BE2C (cell line): Measurements from ENCODE around the gene RNF168.

Source experiments
- DNase-seq: peaks from one replicate; pipeline ENCODE4 v3.0.0-alpha.2; 2020
- H3K27me3 ChIP-seq: fragments of 250-450 bp; sonication (Bioruptor Pico); 2 replicates; pipeline ENCODE4 v1.5.1; 2020; ENCODE audit warnings: mild to moderate bottlenecking
- H3K36me3 ChIP-seq: fragments of 250-450 bp; sonication (Bioruptor Pico); 2 replicates; pipeline ENCODE4 v1.5.1; 2020; ENCODE audit warnings: mild to moderate bottlenecking
- H3K4me1 ChIP-seq: fragments of 250-450 bp; sonication (Bioruptor Pico); 2 replicates; pipeline ENCODE4 v1.5.1; 2020
- H3K4me3 ChIP-seq: 2 replicates; pipeline ENCODE4 v1.5.1; 2011; ENCODE audit warnings: low read depth, low read length
- H3K9me3 ChIP-seq: fragments of 250-450 bp; sonication (Bioruptor Pico); 2 replicates; pipeline ENCODE4 v1.5.1; 2020
- CTCF ChIP-seq: IDR thresholded peaks from 2 replicates; pipeline ENCODE4 v1.5.1; 2012; ENCODE audit warnings: mild to moderate bottlenecking, low read depth, low read length

RNF168 gene

GRCh38 chr3:196444500-196444894, 59.1 kb downstream of the RNF168 start:
- Histone ChIP-seq H3K27me3 (no peaks in the 10 kb centered on the region), H3K9me3 (no peaks in the 10 kb centered on the region), H3K4me3 (no peak overlapping the region), H3K4me1 (peaks cover 3% of the 10 kb centered on the region), H3K36me3 (no peaks in the 10 kb centered on the region)
- no peak for TF ChIP-seq CTCF
- no peak for DNase-seq

- Histone ChIP-seq H3K4me1 (peaks cover 3% of the 10 kb centered on the region), H3K27me3 (no peaks in the 10 kb centered on the region), H3K4me3 (no peak overlapping the region), H3K9me3 (no peaks in the 10 kb centered on the region), H3K36me3 (no peaks in the 10 kb centered on the region)
- no peak for TF ChIP-seq CTCF
- no peak for DNase-seq
Measured at GRCh38 chr3:196440696-196441095, 62.9 kb downstream of the RNF168 start.

GRCh38 chr3:196440041-196440537, 63.5 kb downstream of the RNF168 start:
- H3K27me3 ChIP-seq = no peaks in the 10 kb centered on the region
- H3K4me1 ChIP-seq = peaks cover 3% of the 10 kb centered on the region
- H3K9me3 ChIP-seq = no peaks in the 10 kb centered on the region
- H3K36me3 ChIP-seq = no peaks in the 10 kb centered on the region
- no peak for TF ChIP-seq CTCF
- peak; percentile 67 for DNase-seq
- no peak overlapping the region for H3K4me3 ChIP-seq

- Histone ChIP-seq H3K9me3 (no peaks in the 10 kb centered on the region), H3K27me3 (no peaks in the 10 kb centered on the region), H3K36me3 (no peaks in the 10 kb centered on the region; the same call in 1 of the 2 replicates), H3K4me1 (no peaks in the 10 kb centered on the region), H3K4me3 (peak within 1 kb of the TSS; percentile 91)
- DNase-seq = peak; percentile 97
- no peak for TF ChIP-seq CTCF
Measured at GRCh38 chr3:196432137-196432879, 71.3 kb downstream of the RNF168 start, which contains the start of gene UBXN7. Gene UBXN7 (minus strand): TSS chr3:196432427. CDS start chr3:196432399, 28 bp downstream.

- H3K9me3 ChIP-seq = no peaks in the 10 kb centered on the region
Measured at GRCh38 chr3:196431181-196432136, 72.1 kb downstream of the RNF168 start.

More at GRCh38 chr3:196431181-196432136, 72.1 kb downstream of the RNF168 start:
- Histone ChIP-seq H3K4me3 (peak overlapping the region; percentile 91), H3K4me1 (no peaks in the 10 kb centered on the region), H3K36me3 (no peaks in the 10 kb centered on the region; the same call in 1 of the 2 replicates), H3K27me3 (no peaks in the 10 kb centered on the region)
- DNase-seq = peak; percentile 20
- TF ChIP-seq CTCF = no peak
